ENCODE data around the gene NKG7.
A peak's percentile ranks its signal among the peaks of the same experiment; 100 is the strongest.

NKG7 gene

GRCh38 chr19:51357952-51358351 lies 14.5 kb downstream of the NKG7 start:
- DNase-seq: no peak

DNA sequence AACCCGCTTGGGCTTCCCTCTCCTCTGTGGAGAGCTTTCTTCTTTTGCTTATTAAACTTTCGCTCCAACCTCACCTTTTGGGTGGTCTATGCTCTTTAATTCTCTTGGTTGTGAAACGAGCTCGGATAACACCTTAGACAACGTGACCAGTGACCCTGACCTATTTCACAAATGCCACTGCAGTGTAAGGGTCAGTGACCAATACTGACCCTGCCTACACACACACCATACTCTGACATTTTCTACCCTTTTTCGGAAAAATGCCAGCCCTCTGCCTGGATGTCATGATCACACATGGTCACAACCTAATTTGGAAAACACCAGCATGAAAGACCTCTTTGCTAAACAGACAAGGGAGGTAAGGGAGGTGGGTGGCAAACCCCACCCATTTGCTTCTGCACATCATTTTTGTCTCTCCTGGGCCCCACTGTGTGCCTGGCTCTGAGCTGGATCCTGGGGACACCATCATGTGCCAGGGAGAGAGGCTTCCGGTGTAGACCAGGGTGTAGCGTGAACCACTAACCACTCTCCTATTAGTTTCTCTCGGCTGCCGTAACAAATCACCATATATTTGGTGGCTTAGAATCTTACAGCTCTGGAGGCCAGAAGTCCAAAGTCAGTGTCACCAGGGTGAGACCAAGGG lies 16.2 kb downstream of the NKG7 start:
- no peak for DNase-seq

GRCh38 chr19:51354742-51355148 lies 17.7 kb downstream of the NKG7 start:
- peak; percentile 74 for DNase-seq

GRCh38 chr19:51354103-51354741 lies 18.2 kb downstream of the NKG7 start:
- no peak for DNase-seq

GRCh38 chr19:51352783-51353360 lies 19.6 kb downstream of the NKG7 start:
- no peak for DNase-seq

GRCh38 chr19:51351266-51351990 lies 21.0 kb downstream of the NKG7 start:
- no peak for DNase-seq

- DNase-seq: no peak
Observed at GRCh38 chr19:51347209-51347928, 25.1 kb downstream of the NKG7 start.

GRCh38 chr19:51346742-51347141 lies 25.7 kb downstream of the NKG7 start:
- no peak for DNase-seq

- DNase-seq: no peak
Observed at GRCh38 chr19:51345076-51345620, 27.3 kb downstream of the NKG7 start.

GRCh38 chr19:51342631-51343569 lies 29.6 kb downstream of the NKG7 start:
- DNase-seq: no peak

- DNase-seq: no peak
Observed at GRCh38 chr19:51341976-51342580, 30.4 kb downstream of the NKG7 start, which contains the start of gene VSIG10L. VSIG10L (minus strand) TSS chr19:51342139; CDS start chr19:51342124, 15 bp downstream.

DNA sequence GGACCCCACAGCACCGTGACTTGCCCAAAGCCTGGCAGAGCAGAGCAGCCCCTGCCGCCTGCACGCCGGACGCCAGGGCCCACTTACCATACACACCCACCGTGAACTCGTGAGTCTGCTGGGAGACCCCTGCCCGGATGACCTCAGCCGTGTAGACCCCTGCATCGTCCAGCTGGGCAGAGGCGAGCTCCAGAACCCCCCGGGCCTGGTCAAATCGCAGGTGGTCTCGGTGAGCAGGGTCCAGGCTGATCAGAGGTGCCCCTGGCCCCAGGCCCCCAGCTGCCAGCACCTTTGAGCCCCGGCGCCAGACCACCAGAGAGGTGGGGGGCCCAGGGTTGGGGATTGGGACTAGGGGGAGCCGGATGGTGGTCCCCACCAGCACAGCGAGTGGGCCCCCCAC lies 31.4 kb downstream of the NKG7 start:
- DNase-seq: no peak

DNA sequence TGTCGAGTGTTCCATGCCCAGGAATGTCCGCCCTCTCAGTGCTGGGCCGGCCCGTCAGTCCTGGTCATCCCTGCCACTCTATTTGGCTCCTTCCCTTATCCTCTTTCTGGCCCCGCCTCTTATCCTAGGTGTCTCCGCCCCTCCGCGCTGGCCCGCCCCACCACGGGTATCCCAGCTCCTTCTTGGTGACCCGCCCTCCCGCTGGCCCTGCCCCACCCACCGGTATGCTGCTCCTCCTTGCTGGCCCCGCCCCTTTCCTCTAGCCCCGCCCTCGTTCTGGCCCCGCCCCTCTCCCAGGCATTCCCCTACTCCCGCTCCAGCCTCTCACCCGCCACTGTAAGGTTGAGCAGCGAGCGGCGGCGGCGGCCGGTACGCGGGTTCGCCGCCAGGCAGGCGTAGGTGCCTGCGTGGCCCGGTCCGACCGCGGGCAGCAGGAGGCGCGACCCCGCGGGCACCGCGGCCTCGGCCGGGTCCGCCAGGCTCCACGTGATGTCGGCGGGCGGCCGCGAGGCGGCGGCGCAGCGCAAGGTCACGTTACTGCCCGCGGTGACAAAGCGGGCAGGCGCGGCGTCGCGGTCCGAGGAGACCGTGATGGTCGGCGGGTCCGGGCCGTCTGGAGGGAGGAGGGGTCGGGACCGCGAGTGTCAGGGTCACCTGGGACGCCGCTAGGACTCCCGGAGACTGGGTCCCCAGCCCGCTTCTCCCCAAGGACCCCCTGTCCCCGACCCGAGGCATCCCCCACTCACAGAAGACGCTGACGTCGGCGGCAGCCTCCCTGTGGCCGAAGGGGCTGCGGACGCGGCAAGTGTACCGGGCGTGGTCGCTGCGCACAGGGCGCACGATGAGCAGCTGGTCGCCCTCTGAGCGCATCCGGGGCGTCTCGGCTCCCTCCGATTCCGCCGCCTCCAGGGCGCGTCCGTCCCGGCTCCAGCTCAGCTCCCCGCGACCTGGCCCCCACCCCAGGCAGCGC lies 32.5 kb downstream of the NKG7 start:
- DNase-seq: peak; percentile 95

DNA sequence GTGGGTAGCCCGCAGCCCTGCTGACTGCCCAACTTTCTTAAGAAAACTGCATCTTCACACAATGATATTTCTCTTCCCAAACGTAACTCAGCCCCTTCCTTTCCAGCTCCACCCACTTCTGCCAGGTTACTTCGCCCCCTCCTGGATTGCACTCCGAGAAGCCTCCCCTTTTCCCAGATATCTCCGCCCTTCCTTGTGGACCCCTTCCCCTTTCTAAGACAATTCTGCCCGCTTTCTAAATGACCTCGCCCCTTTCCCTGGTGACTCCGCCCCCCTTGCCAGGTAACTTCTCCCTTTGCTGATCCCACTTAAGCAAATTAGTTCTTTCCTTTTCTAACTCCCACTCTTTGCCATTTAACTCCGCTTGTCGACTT lies 33.2 kb downstream of the NKG7 start:
- no peak for DNase-seq

DNA sequence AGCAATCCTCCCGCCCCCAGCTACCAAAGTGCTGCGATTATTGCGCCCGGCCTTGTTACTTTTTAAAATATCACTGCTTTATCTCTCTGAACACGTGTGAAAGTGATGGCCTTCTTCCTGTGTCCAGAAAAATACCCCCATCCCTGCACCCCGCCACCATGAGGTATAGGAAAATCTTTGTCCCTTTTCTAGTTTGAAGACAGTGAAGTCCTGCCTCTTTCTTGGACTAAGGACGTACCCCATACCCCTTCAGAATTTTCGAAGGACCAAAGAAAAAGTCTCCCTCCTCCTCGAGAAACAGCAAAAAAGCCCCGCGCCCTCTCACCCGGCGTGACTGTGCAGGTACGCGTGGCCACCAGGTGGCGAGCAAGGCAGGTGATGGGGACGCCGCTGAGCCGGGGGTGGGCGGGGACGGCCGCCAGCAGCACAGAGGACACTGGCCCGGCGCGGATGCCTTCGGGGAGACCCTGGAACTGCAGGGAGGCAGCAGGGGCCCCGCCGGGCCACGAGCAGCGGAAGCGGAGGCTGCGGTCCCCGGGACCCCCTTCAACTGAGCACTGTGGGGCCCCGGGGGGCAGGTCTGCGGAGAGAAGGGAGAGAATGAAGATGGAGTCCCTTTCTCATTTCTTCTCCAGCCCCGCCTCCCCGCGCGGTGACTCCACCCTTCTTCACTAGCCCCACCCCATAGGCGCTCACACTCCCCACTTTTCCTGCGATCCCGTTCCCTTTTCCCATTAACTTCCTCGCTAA lies 33.7 kb downstream of the NKG7 start:
- peak; percentile 94 for DNase-seq

DNA sequence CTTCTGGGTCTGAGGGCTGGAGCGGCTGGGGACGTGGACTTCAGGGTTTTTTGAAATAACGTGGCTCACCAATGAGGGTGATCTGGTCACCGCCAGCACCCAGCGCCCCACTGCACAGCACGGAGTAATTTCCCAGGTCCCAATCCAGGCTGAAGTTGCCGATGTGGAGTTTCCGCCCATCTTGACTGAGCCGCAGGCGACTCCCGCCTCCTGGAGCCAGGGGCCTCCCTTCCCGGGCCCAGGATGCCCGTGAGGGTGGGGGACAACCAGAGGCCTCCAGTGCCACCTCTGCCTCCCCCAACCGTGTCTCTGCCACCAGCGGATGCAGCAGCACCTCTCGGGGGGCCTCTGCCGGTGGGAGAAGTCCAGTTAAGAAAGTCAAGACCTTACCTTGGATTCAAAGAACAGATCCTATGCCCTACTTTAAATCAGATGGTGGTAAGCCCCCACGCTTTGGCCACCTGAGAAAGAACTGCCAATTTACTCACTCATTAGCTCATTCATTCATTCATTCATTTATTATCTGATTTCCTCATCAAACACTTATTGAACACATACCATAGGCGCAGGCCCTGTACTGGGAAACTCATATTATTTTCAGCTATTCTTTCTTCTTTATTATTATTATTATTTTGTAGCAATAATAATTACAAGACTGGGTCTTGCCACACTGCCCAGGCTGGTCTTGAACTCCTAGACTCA lies 34.4 kb downstream of the NKG7 start:
- no peak for DNase-seq

DNA sequence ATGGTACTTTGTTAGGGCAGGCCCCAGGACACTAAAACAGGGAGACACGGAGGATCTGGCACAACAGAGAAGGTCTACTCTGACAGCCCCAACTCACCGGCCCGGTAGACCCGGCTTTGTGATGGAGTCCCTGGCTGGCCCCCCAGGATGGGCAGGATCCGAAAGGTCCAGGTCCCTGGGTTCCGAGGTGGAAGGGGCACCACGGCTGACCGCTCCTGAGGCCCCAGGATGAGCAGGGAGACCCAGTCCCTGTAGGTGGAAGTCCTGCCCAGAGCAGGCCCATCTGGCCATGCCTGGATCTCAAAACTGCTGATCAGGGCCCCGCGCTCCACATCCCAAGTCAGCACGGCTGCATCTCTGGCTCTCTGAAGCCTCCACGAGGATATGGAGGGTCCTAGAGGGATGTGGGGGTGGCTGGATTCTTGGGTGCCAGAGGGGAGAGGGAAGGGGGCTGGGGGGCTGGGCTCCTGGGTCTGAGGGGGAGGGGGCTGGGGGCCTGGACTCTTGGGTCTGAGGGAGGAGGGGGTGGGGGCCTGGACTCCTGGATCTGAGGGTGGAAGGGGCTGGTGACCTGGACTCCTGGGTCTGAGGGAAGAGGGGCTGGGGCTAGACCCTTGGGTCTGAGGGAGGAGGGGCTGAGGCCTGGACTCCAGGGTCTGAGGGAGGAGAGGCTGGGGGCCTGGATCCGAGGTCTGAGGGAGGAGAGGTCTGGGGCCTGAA lies 35.2 kb downstream of the NKG7 start:
- DNase-seq: no peak
